Measurements from ENCODE around the gene CRTAC1.

Gene CRTAC1

GRCh38 chr10:97830064-97830463 is 200.4 kb downstream of the CRTAC1 start:
- DNase-seq = no peak

DNA sequence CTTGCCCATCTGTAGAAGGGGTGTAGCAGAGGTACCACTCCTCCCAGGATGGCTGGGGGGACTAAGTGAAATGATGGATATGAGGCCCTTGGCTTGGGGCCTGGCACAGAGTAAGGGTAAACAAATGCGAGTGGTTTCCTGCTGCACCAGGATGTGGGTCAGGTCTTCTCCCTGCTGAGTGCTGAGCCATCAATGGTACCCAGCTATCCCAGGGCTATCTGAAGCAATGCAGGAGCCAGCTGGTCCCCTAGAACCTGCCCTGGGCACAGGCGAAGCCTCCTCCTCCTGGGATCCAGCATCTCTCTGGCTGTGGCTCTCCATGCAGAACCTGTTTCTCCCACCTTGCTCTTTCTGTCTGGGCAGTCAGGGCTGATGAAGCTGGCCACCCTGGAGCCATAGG is 201.7 kb downstream of the CRTAC1 start:
- DNase-seq = no peak

DNA sequence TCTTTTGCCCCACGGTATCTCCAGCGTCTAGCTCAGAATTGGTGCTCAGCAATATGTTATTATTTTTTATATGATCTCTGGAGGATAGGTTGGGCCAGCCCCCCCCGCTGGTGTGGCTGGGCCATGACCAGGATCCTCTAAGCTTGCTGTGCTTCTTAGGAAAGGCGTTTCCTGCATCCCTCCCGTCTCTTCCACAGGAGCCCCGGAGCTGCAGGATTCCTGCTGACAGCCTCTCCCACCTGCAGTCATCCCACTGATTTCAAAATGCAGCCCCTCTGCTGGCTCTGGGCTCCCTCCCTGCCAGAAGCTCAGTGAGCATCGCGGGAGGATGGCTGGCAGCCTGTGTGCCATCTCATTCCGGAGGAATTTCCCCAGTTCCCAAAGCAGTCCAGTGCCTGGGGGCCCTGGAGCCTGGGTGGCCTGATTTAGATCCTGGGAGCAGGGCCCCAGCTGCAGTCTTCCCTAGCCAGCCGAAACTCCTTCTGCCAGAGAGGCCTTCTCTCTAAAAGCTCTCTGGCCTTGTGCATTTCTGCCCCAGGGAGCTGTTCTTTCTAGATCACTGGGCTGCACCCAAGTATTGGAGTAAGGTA is 202.6 kb downstream of the CRTAC1 start:
- DNase-seq = no peak

DNA sequence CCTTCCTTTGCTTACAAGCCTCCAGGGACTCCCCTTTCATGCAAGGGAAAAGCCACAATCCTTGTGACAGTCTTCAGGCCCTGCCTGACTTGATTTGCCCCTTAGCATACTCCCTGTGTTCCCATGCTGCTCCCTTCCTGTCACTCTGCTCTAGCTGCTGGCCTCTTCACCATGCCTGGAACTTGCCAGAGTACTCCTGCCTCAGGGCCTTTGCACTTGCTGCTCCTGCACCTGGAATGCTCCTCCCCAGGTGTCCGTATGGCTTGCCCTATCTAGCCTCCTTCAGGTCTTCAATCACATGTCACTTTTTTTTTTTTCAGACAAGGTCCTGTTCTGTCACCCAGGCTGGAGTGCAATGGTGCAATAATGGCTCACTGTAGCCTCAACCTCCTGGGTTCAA is 203.5 kb downstream of the CRTAC1 start:
- DNase-seq = no peak

DNA sequence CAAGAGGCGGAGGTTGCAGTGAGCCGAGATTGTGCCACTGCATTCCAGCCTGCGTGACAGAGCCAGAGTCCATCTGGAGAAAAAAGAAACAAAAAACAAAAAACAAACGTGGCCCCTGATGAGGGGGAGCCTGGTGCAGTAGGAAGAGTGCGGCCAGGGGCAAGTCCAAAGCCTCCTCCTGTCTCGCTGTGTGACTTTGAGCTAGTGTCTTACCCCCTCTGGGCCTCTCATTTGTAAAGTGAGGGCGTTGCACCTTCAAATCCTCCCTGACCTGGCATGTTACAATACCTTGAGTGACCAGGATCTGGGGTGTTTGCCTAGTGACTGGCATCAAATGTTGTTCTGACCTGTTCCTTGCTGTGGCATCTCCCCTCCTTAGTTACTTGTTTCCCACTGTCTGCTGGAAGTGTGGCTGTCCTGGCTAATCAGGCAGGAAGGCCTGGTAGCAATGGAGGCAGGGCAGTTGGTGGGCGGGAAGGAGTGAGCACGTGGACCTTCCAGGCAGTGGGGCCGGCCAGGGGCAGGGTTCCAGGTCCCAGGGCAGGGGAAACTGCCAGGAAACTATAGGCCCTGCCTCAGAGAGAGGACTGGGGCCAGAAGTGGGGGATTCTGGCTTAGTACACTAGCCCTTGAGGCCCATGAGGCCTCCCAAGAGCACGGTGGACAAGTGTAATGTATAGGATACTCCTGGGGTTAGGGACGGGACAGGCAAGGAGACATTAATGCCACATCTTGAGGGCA is 205.2 kb downstream of the CRTAC1 start:
- no peak for DNase-seq

GRCh38 chr10:97823734-97824133 is 206.7 kb downstream of the CRTAC1 start:
- no peak for DNase-seq

DNA sequence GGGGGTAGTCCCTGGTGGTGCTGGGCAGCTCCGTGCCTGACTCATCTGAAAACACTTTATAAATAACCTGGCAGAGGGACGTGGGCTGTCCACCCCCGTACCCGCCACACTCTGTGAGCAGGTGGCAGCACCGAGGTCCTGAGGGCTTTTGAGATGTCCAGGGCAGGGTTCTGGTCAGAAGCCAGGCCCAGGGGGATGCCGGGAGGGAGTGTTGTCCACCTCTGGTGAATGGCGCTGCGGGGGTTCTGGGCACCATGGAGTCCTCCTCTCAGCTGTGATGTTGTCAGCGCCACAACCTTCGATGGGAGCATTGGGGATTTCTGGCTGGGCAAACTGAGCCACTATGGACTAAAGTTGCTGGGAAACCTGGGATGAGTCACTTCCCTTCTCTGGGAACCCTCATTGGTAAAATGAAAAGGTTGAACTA is 208.1 kb downstream of the CRTAC1 start:
- DNase-seq = no peak

GRCh38 chr10:97821308-97822038 is 208.9 kb downstream of the CRTAC1 start:
- no peak for DNase-seq

GRCh38 chr10:97820096-97820704 is 210.2 kb downstream of the CRTAC1 start:
- no peak for DNase-seq

DNA sequence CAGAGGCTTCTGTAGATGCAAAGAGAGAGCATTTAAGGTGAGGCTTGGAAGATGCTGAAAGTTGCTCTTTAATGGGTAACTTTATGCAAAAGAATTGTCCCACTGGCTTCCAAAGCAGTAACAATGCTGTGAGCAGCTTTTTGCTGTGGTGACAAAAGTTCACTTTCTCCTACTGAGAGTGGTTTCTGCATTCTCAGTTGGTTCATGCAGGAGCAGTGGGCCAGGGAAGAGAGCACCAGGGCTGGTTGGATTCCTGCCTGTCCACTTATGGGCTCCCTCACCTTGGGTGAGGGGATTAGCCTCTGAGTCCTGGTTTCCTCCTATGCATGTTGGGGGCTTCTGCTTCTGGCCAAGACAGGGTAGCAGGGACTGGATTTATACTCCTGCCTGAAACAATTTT is 211.8 kb downstream of the CRTAC1 start:
- DNase-seq = no peak

- DNase-seq = no peak
These were observed 213.8 kb downstream of the CRTAC1 start for GRCh38 chr10:97816609-97817008.

All from stimulated activated CD4-positive, alpha-beta T cell treated with anti-CD3 and anti-CD28 coated beads, Interleukin-4, amount 100 ng/mL, for 24 hours (primary cell).